Thoracic aorta (tissue), 2 donors: Measurements from ENCODE around the gene PPDPF. TPM values are rescaled to one million over a fixed set of nuclear protein-coding genes. Genes with fewer than 3 reads are reported as not detected.

Experiments used
- ATAC-seq: fragments of 150-250 bp; one replicate; pipeline ENCODE4 v1.8.0; 2017; ENCODE audit warnings: low read depth; ENCODE audit not compliant: insufficient number of reproducible peaks, low FRiP score
- DNase-seq: peaks from one replicate; pipeline ENCODE4 v3.0.0-alpha.2; 2020; ENCODE audit warnings: low spot score
- H3K27ac ChIP-seq, 2 donors: fragments of 200-600 bp; sonication (generic); 1 replicate in 1 of 2; 2 replicates in 1 of 2; pipeline ENCODE4 v1.5.1; 2016; ENCODE audit warnings: mild to moderate bottlenecking in 2 of 2, moderate library complexity in 2 of 2
- H3K27me3 ChIP-seq: fragments of 200-600 bp; sonication (generic); replicated peaks from 2 replicates; pipeline ENCODE4 v1.6.0; 2016; ENCODE audit warnings: mild to moderate bottlenecking; ENCODE audit not compliant: insufficient read depth
- H3K36me3 ChIP-seq: fragments of 200-600 bp; sonication (generic); one replicate; pipeline ENCODE4 v1.5.1; 2016
- H3K4me1 ChIP-seq, 2 donors: fragments of 200-600 bp; sonication (generic); 1 replicate in 1 of 2; 2 replicates in 1 of 2; pipeline versions ENCODE4 v1.5.1 to v1.6.0; 2016; ENCODE audit warnings: low read depth in 2 of 2, mild to moderate bottlenecking in 1 of 2; ENCODE audit not compliant: control insufficient read depth in 1 of 2
- H3K4me3 ChIP-seq: fragments of 200-600 bp; sonication (generic); 2 replicates; pipeline ENCODE4 v1.5.1; 2016; ENCODE audit warnings: mild to moderate bottlenecking
- H3K9me3 ChIP-seq: fragments of 200-600 bp; sonication (generic); 2 replicates; pipeline ENCODE4 v1.5.1; 2016
- CTCF ChIP-seq: fragments of 200-600 bp; sonication (generic); IDR thresholded peaks from one replicate; pipeline ENCODE4 v1.5.1; 2019; ENCODE audit warnings: antibody characterized with exemption
- total RNA-seq, 2 donors: library from RNA; depleted of rRNA; stranded (reverse); fragments of >200 nt; gene quantifications; one replicate each; pipeline versions ENCODE4 v1.1.0 to v1.2.3, GENCODE V29; 2016

Gene PPDPF
- total RNA-seq, 2 donors from 2014 or later = 105 to 197 TPM

- peaks cover 0 to 7% of the 10 kb centered on the region in 2 donors for H3K4me1 ChIP-seq
- DNase-seq = no peak
- no peak overlapping the region for H3K27ac ChIP-seq
- H3K27me3 ChIP-seq = no peaks in the 10 kb centered on the region
- no peaks in the 10 kb centered on the region for H3K9me3 ChIP-seq
- no peak overlapping the region for H3K4me3 ChIP-seq
- H3K36me3 ChIP-seq = no peaks in the 10 kb centered on the region
- ATAC-seq = no peak
- TF ChIP-seq CTCF = no peak
Observed at GRCh38 chr20:63473555-63474449, 46.8 kb upstream of the PPDPF start.

GRCh38 chr20:63475209-63475608 lies 45.4 kb upstream of the PPDPF start:
- no peak for ATAC-seq
- DNase-seq = no peak
- Histone ChIP-seq H3K4me1 (peaks cover 0 to 7% of the 10 kb centered on the region in 2 donors), H3K9me3 (no peaks in the 10 kb centered on the region), H3K4me3 (no peak overlapping the region), H3K27ac (no peak overlapping the region), H3K36me3 (no peaks in the 10 kb centered on the region), H3K27me3 (no peaks in the 10 kb centered on the region)
- TF ChIP-seq CTCF = no peak

GRCh38 chr20:63477061-63477616 lies 43.4 kb upstream of the PPDPF start:
- Histone ChIP-seq H3K4me3 (no peak overlapping the region), H3K36me3 (no peaks in the 10 kb centered on the region), H3K27ac (no peak overlapping the region), H3K9me3 (no peaks in the 10 kb centered on the region), H3K4me1 (peaks cover 0 to 2% of the 10 kb centered on the region in 2 donors), H3K27me3 (no peaks in the 10 kb centered on the region)
- DNase-seq = no peak
- no peak for ATAC-seq
- no peak for TF ChIP-seq CTCF

- Histone ChIP-seq H3K27ac (no peak overlapping the region), H3K27me3 (no peaks in the 10 kb centered on the region), H3K36me3 (no peaks in the 10 kb centered on the region), H3K4me3 (no peak overlapping the region), H3K9me3 (no peaks in the 10 kb centered on the region), H3K4me1 (no peaks in the 10 kb centered on the region)
- no peak for DNase-seq
- no peak for TF ChIP-seq CTCF
- no peak for ATAC-seq
Observed at GRCh38 chr20:63477944-63478343, 42.6 kb upstream of the PPDPF start.
